Measurements from ENCODE around the gene PSMD13. TPM values are rescaled to one million over a fixed set of nuclear protein-coding genes. Genes with fewer than 3 reads are reported as not detected.

PSMD13 gene
- total and polyA plus RNA-seq, 5 donors from 2014 or later = 99.6 to 276 (median 247) TPM

- Histone ChIP-seq H3K4me3 (ENCODE audit: low read depth, low read length) (no peak overlapping the region), H3K27me3 (ENCODE audit: control insufficient read depth, insufficient read depth, low read length) (no peaks in the 10 kb centered on the region), H3K9me3 (ENCODE audit: control insufficient read depth in 2 of 2, low read length in 2 of 2) (no peaks in the 10 kb centered on the region), H3K27ac (ENCODE audit: insufficient read depth, low read length, poor library complexity, severe bottlenecking) (no peak overlapping the region), H3K36me3 (ENCODE audit: control insufficient read depth, insufficient read depth, low read length) (no peaks in the 10 kb centered on the region), H3K4me1 (ENCODE audit: control insufficient read depth, insufficient read depth, low read length, poor library complexity, severe bottlenecking) (peaks cover 18% of the 10 kb centered on the region)
- H3K36me3 Mint-ChIP-seq = no peaks in the 10 kb centered on the region
- H3K27me3 Mint-ChIP-seq = peaks cover 10% of the 10 kb centered on the region
- peaks cover 0 to 16% (median 7%) of the 10 kb centered on the region in 4 donors for H3K4me1 Mint-ChIP-seq
- ATAC-seq (ENCODE audit: low read depth in 2 of 2) (no peak), DNase-seq (no peak)
- H3K27ac Mint-ChIP-seq = no peak overlapping the region
- H3K4me3 Mint-ChIP-seq = no peak overlapping the region
- no peaks in the 10 kb centered on the region for H3K9me3 Mint-ChIP-seq
Observed at GRCh38 chr11:296171-297050, 59.6 kb downstream of the PSMD13 start.

- DNase-seq (no peak), ATAC-seq (ENCODE audit: low read depth in 2 of 2) (no peak)
- H3K27me3 Mint-ChIP-seq = peaks cover 11% of the 10 kb centered on the region
- H3K27ac Mint-ChIP-seq = peak overlapping the region in 1 of 3 donors; percentile 76
- no peaks in the 10 kb centered on the region for H3K36me3 Mint-ChIP-seq
- peaks cover 0 to 16% (median 7%) of the 10 kb centered on the region in 4 donors for H3K4me1 Mint-ChIP-seq
- Histone ChIP-seq H3K27ac (ENCODE audit: insufficient read depth, low read length, poor library complexity, severe bottlenecking) (no peak overlapping the region), H3K4me1 (ENCODE audit: control insufficient read depth, insufficient read depth, low read length, poor library complexity, severe bottlenecking) (peaks cover 18% of the 10 kb centered on the region), H3K36me3 (ENCODE audit: control insufficient read depth, insufficient read depth, low read length) (no peaks in the 10 kb centered on the region), H3K4me3 (ENCODE audit: low read depth, low read length) (no peak overlapping the region), H3K27me3 (ENCODE audit: control insufficient read depth, insufficient read depth, low read length) (no peaks in the 10 kb centered on the region), H3K9me3 (ENCODE audit: control insufficient read depth in 2 of 2, low read length in 2 of 2) (no peaks in the 10 kb centered on the region)
- H3K9me3 Mint-ChIP-seq = no peaks in the 10 kb centered on the region
- peak overlapping the region in 1 of 4 donors; percentile 4 for H3K4me3 Mint-ChIP-seq
Observed at GRCh38 chr11:297051-297585, 60.3 kb downstream of the PSMD13 start.

- Mint-ChIP-seq H3K4me1 (peaks cover 5 to 16% (median 10%) of the 10 kb centered on the region in 4 donors), H3K27ac (peak overlapping the region in 2 of 3 donors; percentile 61 to 76), H3K27me3 (peaks cover 14% of the 10 kb centered on the region), H3K36me3 (no peaks in the 10 kb centered on the region), H3K9me3 (no peaks in the 10 kb centered on the region), H3K4me3 (peak overlapping the region in 3 of 4 donors; percentile 4 to 69 (median 25))
- H3K27ac ChIP-seq (ENCODE audit: insufficient read depth, low read length, poor library complexity, severe bottlenecking) = no peak overlapping the region
- ATAC-seq (ENCODE audit: low read depth in 2 of 2) = peak; percentile 29 to 47
- H3K9me3 ChIP-seq (ENCODE audit: control insufficient read depth in 2 of 2, low read length in 2 of 2) = no peaks in the 10 kb centered on the region
- DNase-seq = peak in 2 of 3 donors; percentile 1 to 61
- H3K36me3 ChIP-seq (ENCODE audit: control insufficient read depth, insufficient read depth, low read length) = no peaks in the 10 kb centered on the region
- peaks cover 18% of the 10 kb centered on the region for H3K4me1 ChIP-seq (ENCODE audit: control insufficient read depth, insufficient read depth, low read length, poor library complexity, severe bottlenecking)
- H3K27me3 ChIP-seq (ENCODE audit: control insufficient read depth, insufficient read depth, low read length) = no peaks in the 10 kb centered on the region
- no peak overlapping the region for H3K4me3 ChIP-seq (ENCODE audit: low read depth, low read length)
Observed at GRCh38 chr11:297586-298405, 61.0 kb downstream of the PSMD13 start.

- Mint-ChIP-seq H3K9me3 (no peaks in the 10 kb centered on the region), H3K4me3 (no peak overlapping the region), H3K27me3 (peaks cover 14% of the 10 kb centered on the region), H3K4me1 (peaks cover 6 to 20% (median 12%) of the 10 kb centered on the region in 4 donors), H3K27ac (no peak overlapping the region), H3K36me3 (no peaks in the 10 kb centered on the region)
- no peaks in the 10 kb centered on the region for H3K27me3 ChIP-seq (ENCODE audit: control insufficient read depth, insufficient read depth, low read length)
- H3K9me3 ChIP-seq (ENCODE audit: control insufficient read depth in 2 of 2, low read length in 2 of 2) = no peaks in the 10 kb centered on the region
- ATAC-seq (ENCODE audit: low read depth in 2 of 2) (no peak), DNase-seq (no peak)
- peaks cover 18% of the 10 kb centered on the region for H3K4me1 ChIP-seq (ENCODE audit: control insufficient read depth, insufficient read depth, low read length, poor library complexity, severe bottlenecking)
- H3K4me3 ChIP-seq (ENCODE audit: low read depth, low read length) = no peak overlapping the region
- no peaks in the 10 kb centered on the region for H3K36me3 ChIP-seq (ENCODE audit: control insufficient read depth, insufficient read depth, low read length)
- no peak overlapping the region for H3K27ac ChIP-seq (ENCODE audit: insufficient read depth, low read length, poor library complexity, severe bottlenecking)
Observed at GRCh38 chr11:298406-299065, 61.8 kb downstream of the PSMD13 start.

GRCh38 chr11:299081-299891 is 62.5 kb downstream of the PSMD13 start, which contains the start of gene IFITM5:
IFITM5 (minus strand) TSS chr11:299526; CDS start chr11:299490, 36 bp downstream.
- H3K27ac ChIP-seq (ENCODE audit: insufficient read depth, low read length, poor library complexity, severe bottlenecking) = no peak within 1 kb of the TSS
- no peak for ATAC-seq (ENCODE audit: low read depth in 2 of 2)
- H3K9me3 ChIP-seq (ENCODE audit: control insufficient read depth in 2 of 2, low read length in 2 of 2) = no peaks in the 10 kb centered on the region
- Mint-ChIP-seq H3K27ac (no peak within 1 kb of the TSS), H3K4me3 (peak within 1 kb of the TSS in 1 of 4 donors; percentile 16), H3K4me1 (peaks cover 6 to 24% (median 14%) of the 10 kb centered on the region in 4 donors), H3K27me3 (peaks cover 14% of the 10 kb centered on the region), H3K9me3 (no peaks in the 10 kb centered on the region), H3K36me3 (no peaks in the 10 kb centered on the region)
- no peaks in the 10 kb centered on the region for H3K36me3 ChIP-seq (ENCODE audit: control insufficient read depth, insufficient read depth, low read length)
- H3K4me3 ChIP-seq (ENCODE audit: low read depth, low read length) = no peak within 1 kb of the TSS
- no peak for DNase-seq
- peaks cover 18% of the 10 kb centered on the region for H3K4me1 ChIP-seq (ENCODE audit: control insufficient read depth, insufficient read depth, low read length, poor library complexity, severe bottlenecking)
- H3K27me3 ChIP-seq (ENCODE audit: control insufficient read depth, insufficient read depth, low read length) = no peaks in the 10 kb centered on the region

- Histone ChIP-seq H3K27ac (ENCODE audit: insufficient read depth, low read length, poor library complexity, severe bottlenecking) (no peak overlapping the region), H3K9me3 (ENCODE audit: control insufficient read depth in 2 of 2, low read length in 2 of 2) (no peaks in the 10 kb centered on the region), H3K4me1 (ENCODE audit: control insufficient read depth, insufficient read depth, low read length, poor library complexity, severe bottlenecking) (peaks cover 23% of the 10 kb centered on the region), H3K27me3 (ENCODE audit: control insufficient read depth, insufficient read depth, low read length) (no peaks in the 10 kb centered on the region), H3K4me3 (ENCODE audit: low read depth, low read length) (no peak overlapping the region), H3K36me3 (ENCODE audit: control insufficient read depth, insufficient read depth, low read length) (no peaks in the 10 kb centered on the region)
- Mint-ChIP-seq H3K27ac (no peak overlapping the region), H3K4me1 (peaks cover 7 to 28% (median 17%) of the 10 kb centered on the region in 4 donors), H3K36me3 (no peaks in the 10 kb centered on the region), H3K27me3 (peaks cover 14% of the 10 kb centered on the region), H3K9me3 (no peaks in the 10 kb centered on the region), H3K4me3 (peak overlapping the region in 1 of 4 donors; percentile 16)
- ATAC-seq (ENCODE audit: low read depth in 2 of 2) (peak in 1 of 2 donors; percentile 9), DNase-seq (no peak)
Observed at GRCh38 chr11:299951-300735, 63.4 kb downstream of the PSMD13 start.
